ENCODE measurements around the gene PBLD. TPM values are rescaled to one million over a fixed set of nuclear protein-coding genes. Genes with fewer than 3 reads are reported as not detected.
"Not testable (repeated sequence)": the region's sequence is repeated elsewhere in the genome, so short reads cannot be mapped to it uniquely, and the experiment has no call there.

Gene PBLD
- total RNA-seq, 1 donor from 2014 or later: 1.7 TPM

GRCh38 chr10:68331455-68332258 is 1.1 kb downstream of the PBLD start, which contains the start of gene HNRNPH3:
Gene HNRNPH3 (plus strand): TSS chr10:68332064. CDS start chr10:68337222, 5,158 bp downstream.
- intact Hi-C loops (cut with micrococcal nuclease): loop anchor here (1.0 to 10.0 kb wide), 17 partner anchors 17 to 893 kb away; partner anchors contain the start of genes ATOH7, CCAR1, DDX21 and DDX50

- intact Hi-C loops (cut with micrococcal nuclease): loop anchor here (1.0 to 10.0 kb wide), 14 partner anchors 17 to 894 kb away; partner anchors contain the start of genes ATOH7, DDX21, DDX50 and HKDC1
Observed at GRCh38 chr10:68330852-68331454, 1.8 kb downstream of the PBLD start.

- intact Hi-C loops (cut with micrococcal nuclease): no loop called here
Observed at GRCh38 chr10:68329506-68329861, 3.2 kb downstream of the PBLD start.

GRCh38 chr10:68327889-68328786 is 4.6 kb downstream of the PBLD start:
- intact Hi-C loops (cut with micrococcal nuclease): no loop called here

- intact Hi-C loops (cut with micrococcal nuclease): not testable (repeated sequence)
Observed at GRCh38 chr10:68324396-68324795, 8.3 kb downstream of the PBLD start.

- intact Hi-C loops (cut with micrococcal nuclease): no loop called here
Observed at GRCh38 chr10:68318331-68319059, 14.2 kb downstream of the PBLD start.

GRCh38 chr10:68315582-68315981 is 17.1 kb downstream of the PBLD start:
- intact Hi-C loops (cut with micrococcal nuclease): no loop called here

GRCh38 chr10:68314930-68315329 is 17.8 kb downstream of the PBLD start:
- intact Hi-C loops (cut with micrococcal nuclease): loop anchor here (1.0 kb wide), 1 partner anchor 16 kb away; no protein-coding TSS in a partner anchor

GRCh38 chr10:68310531-68310930 is 22.2 kb downstream of the PBLD start:
- intact Hi-C loops (cut with micrococcal nuclease): no loop called here

- intact Hi-C loops (cut with micrococcal nuclease): no loop called here
Observed at GRCh38 chr10:68305854-68306253, 26.9 kb downstream of the PBLD start.

GRCh38 chr10:68303849-68304412 is 28.8 kb downstream of the PBLD start:
- intact Hi-C loops (cut with micrococcal nuclease): loop anchor here (5.0 kb wide), 2 partner anchors 147 to 607 kb away; partner anchors contain the start of gene CTNNA3

- intact Hi-C loops (cut with micrococcal nuclease): loop anchor here (1.0 to 5.0 kb wide), 5 partner anchors 91 to 606 kb away; partner anchors contain the start of gene CTNNA3
Observed at GRCh38 chr10:68302871-68303270, 29.9 kb downstream of the PBLD start.

GRCh38 chr10:68302503-68302823 is 30.3 kb downstream of the PBLD start:
- intact Hi-C loops (cut with micrococcal nuclease): loop anchor here (1.0 to 5.0 kb wide), 5 partner anchors 90 to 605 kb away; partner anchors contain the start of gene CTNNA3

GRCh38 chr10:68301790-68302502 is 30.8 kb downstream of the PBLD start:
- intact Hi-C loops (cut with micrococcal nuclease): loop anchor here (1.0 to 5.0 kb wide), 5 partner anchors 90 to 605 kb away; partner anchors contain the start of gene CTNNA3

GRCh38 chr10:68301301-68301700 is 31.4 kb downstream of the PBLD start:
- intact Hi-C loops (cut with micrococcal nuclease): loop anchor here (5.0 kb wide), 2 partner anchors 144 to 604 kb away; partner anchors contain the start of gene CTNNA3

- intact Hi-C loops (cut with micrococcal nuclease): no loop called here
Observed at GRCh38 chr10:68296843-68297663, 35.7 kb downstream of the PBLD start.

GRCh38 chr10:68290736-68291135 is 42.0 kb downstream of the PBLD start:
- intact Hi-C loops (cut with micrococcal nuclease): no loop called here

- intact Hi-C loops (cut with micrococcal nuclease): no loop called here
Observed at GRCh38 chr10:68288717-68289116, 44.0 kb downstream of the PBLD start.

Data from T-helper 1 cell treated with Interleukin-12 subunit alpha and Interleukin-12 subunit beta and Interleukin-4 antibody, amounts not matched to agents 30 ng/mL and 1 ng/mL, for 36 hours (primary cell).